HUES48 (cell line): ENCODE data around the gene DDX43.
A peak's percentile ranks its signal among the peaks of the same experiment; 100 is the strongest.
"Not testable (repeated sequence)": the region's sequence is repeated elsewhere in the genome, so short reads cannot be mapped to it uniquely, and the experiment has no call there.

Source experiments
- H3K27ac ChIP-seq: one replicate; pipeline ENCODE4 v1.7.0; 2013; ENCODE audit warnings: low read depth, low read length, inconsistent platforms
- H3K27me3 ChIP-seq: 2 replicates; pipeline ENCODE4 v1.6.1; 2013; ENCODE audit warnings: mild to moderate bottlenecking, low read length; ENCODE audit not compliant: control insufficient read depth, insufficient read depth
- H3K36me3 ChIP-seq: 2 replicates; pipeline ENCODE4 v1.6.1; 2013; ENCODE audit warnings: low read length; ENCODE audit not compliant: control insufficient read depth, insufficient read depth
- H3K4me1 ChIP-seq: 2 replicates; pipeline ENCODE4 v1.6.1; 2013; ENCODE audit warnings: mild to moderate bottlenecking, low read length; ENCODE audit not compliant: control insufficient read depth, insufficient read depth
- H3K4me3 ChIP-seq: 2 replicates; pipeline ENCODE4 v1.5.1; 2013; ENCODE audit warnings: mild to moderate bottlenecking, low read depth, low read length
- H3K9ac ChIP-seq: 2 replicates; pipeline ENCODE4 v1.6.1; 2013; ENCODE audit warnings: mild to moderate bottlenecking, low read depth, low read length, moderate library complexity
- H3K9me3 ChIP-seq: 2 replicates; pipeline ENCODE4 v1.6.1; 2013; ENCODE audit warnings: low read length; ENCODE audit not compliant: control insufficient read depth, insufficient read depth

DDX43 gene

DNA sequence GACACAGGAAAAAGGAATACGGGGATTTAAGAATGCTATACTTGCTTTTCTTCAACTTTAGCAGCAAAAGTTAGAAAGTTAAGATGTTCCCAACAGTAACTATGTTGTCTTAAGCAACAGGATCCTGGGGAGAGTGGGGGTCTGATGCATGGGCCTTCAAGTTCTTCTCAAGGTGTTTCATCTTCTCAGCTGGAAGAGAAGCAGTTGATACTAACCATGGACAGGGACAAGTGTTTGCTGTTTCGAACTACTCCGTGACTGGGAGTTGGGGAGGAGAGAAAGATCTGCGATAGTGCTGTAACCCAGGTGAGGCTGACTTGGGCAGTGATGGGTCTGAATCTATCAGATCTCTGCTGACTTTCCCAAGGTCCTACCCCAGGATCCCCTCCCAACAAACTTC lies 26.0 kb upstream of the DDX43 start:
- no peak overlapping the region for H3K27ac ChIP-seq
- peaks cover 3% of the 10 kb centered on the region; the same call in 1 of the 2 replicates for H3K9me3 ChIP-seq
- no peak overlapping the region for H3K4me3 ChIP-seq
- H3K9ac ChIP-seq = no peak overlapping the region
- H3K36me3 ChIP-seq = no peaks in the 10 kb centered on the region
- H3K27me3 ChIP-seq = no peaks in the 10 kb centered on the region
- H3K4me1 ChIP-seq = peaks cover 5% of the 10 kb centered on the region; the same call in 1 of the 2 replicates

DNA sequence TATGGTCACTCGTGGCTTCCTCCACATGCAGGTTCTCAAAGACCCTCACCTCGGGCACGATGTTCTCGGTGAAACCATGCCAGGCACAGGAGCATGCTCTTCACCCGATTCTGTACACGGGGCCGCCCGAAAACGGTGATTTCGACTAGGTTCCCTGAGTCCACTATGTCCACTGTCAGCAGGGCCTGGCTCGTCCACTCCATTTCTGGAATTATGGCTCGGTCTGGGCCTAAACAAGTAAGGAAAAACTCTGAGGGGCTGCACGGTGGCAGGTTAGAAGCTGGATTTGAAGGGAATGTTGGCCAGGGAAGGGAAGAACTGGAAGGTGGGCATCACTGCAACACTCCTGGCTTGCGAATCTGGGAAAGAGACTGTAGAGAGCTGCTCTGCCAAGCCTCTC lies 25.5 kb upstream of the DDX43 start:
- Histone ChIP-seq H3K36me3 (no peaks in the 10 kb centered on the region), H3K27me3 (no peaks in the 10 kb centered on the region), H3K4me1 (peaks cover 5% of the 10 kb centered on the region; the same call in 1 of the 2 replicates), H3K9ac (no peak overlapping the region), H3K27ac (no peak overlapping the region), H3K9me3 (peaks cover 3% of the 10 kb centered on the region; the same call in 1 of the 2 replicates), H3K4me3 (no peak overlapping the region)

DNA sequence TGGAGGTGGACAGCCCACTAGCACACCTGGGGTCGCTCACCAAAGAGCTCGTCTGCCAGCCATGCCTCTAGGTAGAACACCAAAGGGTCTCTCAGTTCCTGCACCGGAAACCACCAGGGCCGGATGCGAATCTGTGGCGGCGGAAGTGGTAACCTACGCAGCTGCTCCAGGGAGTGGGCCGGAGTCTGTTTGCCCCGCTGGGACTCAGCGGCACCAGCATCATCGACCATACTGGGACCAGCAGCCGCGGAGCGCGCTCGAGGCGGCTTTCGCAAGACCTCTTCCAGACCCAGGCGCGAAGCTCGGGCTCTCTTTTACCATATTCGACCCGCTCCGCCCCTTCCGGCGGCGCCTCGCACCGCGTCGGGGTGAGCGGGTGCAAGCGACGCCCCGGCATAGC lies 25.1 kb upstream of the DDX43 start, which contains the start of gene OOEP:
TSS of gene OOEP (minus strand) at position 335 of the 400 bp plus-strand sequence. CDS start at position 230, 105 bp downstream.
- H3K9me3 ChIP-seq = peaks cover 3% of the 10 kb centered on the region; the same call in 1 of the 2 replicates
- no peak within 1 kb of the TSS for H3K4me3 ChIP-seq
- H3K27me3 ChIP-seq = no peaks in the 10 kb centered on the region
- H3K4me1 ChIP-seq = peaks cover 5% of the 10 kb centered on the region; the same call in 1 of the 2 replicates
- H3K27ac ChIP-seq = no peak within 1 kb of the TSS
- no peaks in the 10 kb centered on the region for H3K36me3 ChIP-seq
- H3K9ac ChIP-seq = no peak within 1 kb of the TSS

DNA sequence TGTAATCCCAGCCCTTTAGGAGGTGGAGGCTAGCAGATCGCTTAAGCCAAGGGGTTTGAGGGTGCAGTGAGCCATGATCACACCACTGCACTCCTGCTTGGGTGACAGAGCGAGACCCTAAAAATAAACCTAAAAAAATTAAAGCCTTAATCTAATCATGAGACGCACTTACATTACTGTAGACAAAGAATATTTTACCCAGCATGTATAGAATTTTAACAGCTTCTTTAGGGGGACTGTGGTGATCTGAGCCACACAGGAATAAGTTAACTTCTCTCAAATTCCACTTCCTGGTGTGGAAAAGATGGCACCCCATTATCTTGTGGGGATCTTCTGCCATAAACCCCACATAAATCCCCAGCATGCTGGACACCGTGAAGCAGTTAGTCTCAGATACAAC lies 22.6 kb upstream of the DDX43 start:
- Histone ChIP-seq H3K27me3 (no peaks in the 10 kb centered on the region), H3K27ac (no peak overlapping the region), H3K36me3 (no peaks in the 10 kb centered on the region), H3K9me3 (peaks cover 3% of the 10 kb centered on the region; the same call in 1 of the 2 replicates), H3K9ac (no peak overlapping the region), H3K4me1 (peaks cover 5% of the 10 kb centered on the region; the same call in 1 of the 2 replicates), H3K4me3 (no peak overlapping the region)

DNA sequence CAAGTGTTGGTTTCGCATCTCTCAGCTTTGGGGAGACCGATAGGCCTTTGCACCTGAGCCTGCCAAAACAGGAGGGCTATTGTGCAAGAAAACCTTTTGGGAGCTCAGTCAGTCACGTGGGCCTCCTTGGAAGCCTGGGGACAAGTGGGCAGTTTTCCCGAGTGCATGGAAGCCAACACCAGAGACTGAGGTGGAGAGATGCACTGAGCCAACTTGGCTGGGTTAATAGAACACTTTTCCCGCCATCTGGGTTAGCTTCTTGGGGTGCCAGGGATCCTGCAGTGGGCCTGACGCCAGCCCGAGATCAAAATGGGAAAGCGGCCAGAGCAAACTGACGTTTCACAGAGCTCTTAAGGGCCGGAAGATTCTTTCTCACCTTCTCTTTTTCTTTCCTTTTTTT lies 22.1 kb upstream of the DDX43 start:
- Histone ChIP-seq H3K27ac (no peak overlapping the region), H3K4me1 (peaks cover 5% of the 10 kb centered on the region; the same call in 1 of the 2 replicates), H3K27me3 (no peaks in the 10 kb centered on the region), H3K9me3 (peaks cover 3% of the 10 kb centered on the region; the same call in 1 of the 2 replicates), H3K4me3 (no peak overlapping the region), H3K9ac (no peak overlapping the region), H3K36me3 (no peaks in the 10 kb centered on the region)

DNA sequence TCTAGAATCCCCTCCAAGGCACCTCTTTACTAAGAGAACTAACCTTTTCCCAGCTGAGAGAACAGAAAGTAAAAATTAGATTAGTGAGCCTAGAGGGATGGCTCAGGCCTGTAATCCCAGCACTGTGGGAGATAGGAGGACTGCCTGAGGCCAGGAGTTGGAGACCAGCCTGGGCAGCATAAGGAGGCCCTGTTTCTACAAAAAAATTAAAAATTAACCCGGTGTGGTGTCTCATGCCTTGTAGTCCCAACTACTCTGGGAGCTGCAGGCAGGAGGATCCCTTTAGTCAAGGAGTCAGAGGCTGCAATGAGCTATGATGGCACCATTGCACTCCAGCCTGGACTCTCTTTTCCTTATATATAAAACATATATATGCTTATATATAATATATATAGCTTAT lies 19.4 kb upstream of the DDX43 start:
- Histone ChIP-seq H3K4me3 (no peak overlapping the region), H3K9me3 (peaks cover 3% of the 10 kb centered on the region; the same call in 1 of the 2 replicates), H3K27me3 (no peaks in the 10 kb centered on the region), H3K9ac (no peak overlapping the region), H3K27ac (no peak overlapping the region), H3K36me3 (no peaks in the 10 kb centered on the region), H3K4me1 (no peaks in the 10 kb centered on the region)

DNA sequence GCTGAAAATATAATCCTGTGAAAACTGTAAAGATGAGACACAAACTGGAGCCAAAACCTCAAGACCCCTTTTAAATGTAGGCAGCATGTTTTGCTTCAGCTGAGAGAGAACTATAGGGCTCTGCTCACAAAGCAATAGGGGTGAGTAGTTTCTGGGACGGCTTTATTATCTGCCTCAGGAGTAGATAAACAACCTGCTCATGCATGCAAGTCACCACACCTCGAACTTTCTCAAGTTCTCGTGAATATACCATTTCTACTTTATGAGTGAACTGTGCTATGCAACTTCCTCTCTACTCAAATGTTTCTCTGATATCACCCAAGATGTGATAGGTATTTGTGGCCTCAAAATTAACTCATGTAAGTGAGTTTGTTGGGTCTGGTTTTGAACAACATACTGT lies 17.4 kb upstream of the DDX43 start:
- Histone ChIP-seq H3K36me3 (no peaks in the 10 kb centered on the region), H3K27ac (no peak overlapping the region), H3K4me1 (no peaks in the 10 kb centered on the region), H3K9me3 (no peaks in the 10 kb centered on the region), H3K4me3 (no peak overlapping the region), H3K27me3 (no peaks in the 10 kb centered on the region), H3K9ac (no peak overlapping the region)

DNA sequence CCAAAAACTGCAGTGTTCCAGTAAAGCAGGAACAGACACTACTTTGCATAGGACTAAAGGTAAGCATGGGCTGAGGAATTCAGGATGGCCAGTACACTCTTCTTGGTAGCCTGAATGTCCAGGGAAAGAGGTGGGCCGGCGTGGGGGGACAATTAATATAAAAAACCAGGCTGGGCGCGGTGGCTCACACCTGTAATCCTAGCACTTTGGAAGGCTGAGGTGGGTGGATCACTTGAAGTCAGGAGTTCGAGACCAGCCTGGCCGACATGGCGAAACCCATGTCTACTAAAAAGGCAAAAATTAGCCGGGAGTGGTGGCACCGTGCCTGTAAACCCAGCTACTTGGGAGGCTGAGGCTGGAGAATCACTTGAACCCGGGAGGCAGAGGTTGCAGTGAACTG lies 13.1 kb upstream of the DDX43 start:
- H3K4me3 ChIP-seq, H3K27me3 ChIP-seq, H3K4me1 ChIP-seq, H3K27ac ChIP-seq, H3K9ac ChIP-seq, H3K9me3 ChIP-seq, H3K36me3 ChIP-seq: not testable (repeated sequence)

DNA sequence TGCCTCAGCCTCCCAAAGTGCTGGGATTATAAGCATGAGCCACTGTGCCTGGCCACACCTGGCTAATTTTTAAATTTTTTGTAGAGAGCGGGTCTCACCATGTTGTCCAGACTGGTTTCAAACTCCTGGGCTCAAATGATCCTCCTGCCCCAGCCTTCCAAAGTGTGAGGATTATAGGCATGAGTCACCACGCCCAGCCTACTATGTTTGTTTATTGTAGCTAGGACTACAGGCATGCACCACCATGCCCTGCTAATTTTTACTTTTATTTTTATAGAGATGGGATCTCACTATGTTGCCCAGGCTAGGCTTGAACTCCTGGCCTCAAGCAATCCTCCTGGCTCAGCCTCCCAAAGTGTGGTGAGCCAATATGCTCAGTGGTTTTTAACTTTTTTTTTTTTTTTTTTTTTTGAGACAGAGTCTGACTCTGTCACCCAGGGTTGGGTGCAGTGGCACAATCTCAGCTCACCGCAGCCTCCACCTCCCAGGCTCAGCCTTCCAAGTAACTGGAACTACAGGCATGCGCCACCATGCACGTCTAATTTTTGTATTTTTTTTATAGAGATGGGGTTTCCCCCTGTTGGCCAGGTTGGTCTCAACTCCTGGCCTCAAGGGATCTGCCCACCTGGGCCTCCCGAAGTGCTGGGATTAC lies 12.0 kb upstream of the DDX43 start:
- Histone ChIP-seq H3K9ac (no peak overlapping the region), H3K9me3 (no peaks in the 10 kb centered on the region), H3K4me3 (no peak overlapping the region), H3K27ac (no peak overlapping the region), H3K36me3 (no peaks in the 10 kb centered on the region), H3K4me1 (no peaks in the 10 kb centered on the region), H3K27me3 (no peaks in the 10 kb centered on the region)

DNA sequence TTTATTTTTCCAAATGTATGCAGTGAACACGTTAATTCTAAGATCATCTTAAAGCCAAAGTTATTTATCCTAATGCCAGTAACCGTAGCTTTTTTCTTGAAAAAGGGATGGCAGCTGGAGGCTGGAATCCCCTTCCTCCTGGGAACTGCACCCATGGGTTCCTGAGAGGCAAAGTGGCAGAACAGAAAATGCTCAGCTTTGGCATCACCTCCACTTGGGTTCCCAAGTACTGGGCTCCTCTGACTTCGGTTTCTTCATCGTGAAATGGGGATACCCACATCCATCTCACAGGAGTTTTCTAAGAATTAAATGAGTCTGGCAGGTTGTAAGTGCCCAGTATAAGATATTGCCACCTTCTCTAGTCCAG lies 6.2 kb upstream of the DDX43 start:
- Histone ChIP-seq H3K4me1 (peaks cover 8% of the 10 kb centered on the region; the same call in 1 of the 2 replicates), H3K4me3 (peak overlapping the region; percentile 61), H3K9me3 (no peaks in the 10 kb centered on the region), H3K27me3 (no peaks in the 10 kb centered on the region), H3K36me3 (no peaks in the 10 kb centered on the region), H3K9ac (0 out of 2 replicates have a peak overlapping the region, but pooled peaks have one; percentile 59), H3K27ac (peak overlapping the region; percentile 78)

DNA sequence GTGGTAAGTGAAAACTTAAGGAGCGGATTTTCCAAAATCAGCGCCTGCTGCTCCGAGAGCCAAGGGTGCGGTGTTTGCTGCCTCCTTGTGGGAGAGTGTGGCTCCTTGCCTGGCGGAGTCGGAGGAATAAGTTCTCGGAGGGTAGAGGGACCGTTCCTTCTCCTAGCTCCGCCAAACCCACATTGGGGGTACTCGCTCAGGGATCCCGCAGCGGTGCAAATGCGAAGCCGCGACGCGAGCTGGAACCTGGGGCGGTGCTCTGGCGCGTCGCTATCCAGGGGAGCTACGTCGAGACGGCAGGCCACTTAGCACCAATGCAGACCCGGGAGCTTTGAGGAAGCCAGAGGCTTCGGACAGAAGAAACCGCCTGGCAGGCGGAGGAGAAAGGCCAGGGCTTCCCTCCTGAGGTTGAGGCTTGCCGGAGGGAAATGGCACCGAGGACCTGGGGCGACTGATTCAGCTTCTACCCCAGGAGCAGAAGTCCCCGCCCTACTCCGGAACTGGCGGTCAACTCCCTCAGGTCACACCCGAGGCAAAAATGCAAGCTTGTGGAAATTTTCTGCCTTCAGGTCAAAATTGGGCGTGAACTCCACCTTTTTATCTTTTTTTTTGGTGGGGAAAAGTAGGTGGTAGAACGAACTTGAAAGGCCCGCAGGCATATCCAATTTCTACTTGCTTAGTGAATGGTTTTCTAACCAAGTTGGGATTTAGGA lies 5.7 kb upstream of the DDX43 start:
- no peaks in the 10 kb centered on the region for H3K9me3 ChIP-seq
- H3K4me1 ChIP-seq = peaks cover 8% of the 10 kb centered on the region; the same call in 1 of the 2 replicates
- H3K4me3 ChIP-seq = peak overlapping the region; percentile 61
- peak overlapping the region; percentile 59 for H3K9ac ChIP-seq
- H3K36me3 ChIP-seq = no peaks in the 10 kb centered on the region
- H3K27me3 ChIP-seq = no peaks in the 10 kb centered on the region
- peak overlapping the region; percentile 78 for H3K27ac ChIP-seq
